Lung (tissue), 12 donors: Measurements from ENCODE around the gene SPSB3. TPM values are rescaled to one million over a fixed set of nuclear protein-coding genes. Genes with fewer than 3 reads are reported as not detected.

Experiments used
- ATAC-seq: fragments of 200-7000 bp; cut with Tn5 transposase; one replicate; pipeline ENCODE4 v1.9.1; 2020; ENCODE audit warnings: moderate number of reproducible peaks; ENCODE audit not compliant: insufficient read depth, low FRiP score
- DNase-seq, 3 donors: peaks; one replicate each; pipeline ENCODE4 v3.0.0-alpha.2; 2013 to 2017
- H3K27ac ChIP-seq, 2 donors: one replicate each; pipeline ENCODE4 v1.5.1; 2013; ENCODE audit warnings: mild to moderate bottlenecking in 2 of 2, moderate library complexity in 2 of 2, control low read depth in 1 of 2, inconsistent platforms in 1 of 2, low read depth in 1 of 2, low read length in 1 of 2
- H3K27me3 ChIP-seq, 3 donors: one replicate each; pipeline ENCODE4 v1.5.1; 2013; ENCODE audit warnings: low read length in 2 of 3; ENCODE audit not compliant: control insufficient read depth in 3 of 3, insufficient read depth in 3 of 3
- H3K36me3 ChIP-seq, 4 donors: one replicate each; pipeline ENCODE4 v1.5.1; 2013; ENCODE audit warnings: low read length in 4 of 4, mild to moderate bottlenecking in 1 of 4, moderate library complexity in 1 of 4; ENCODE audit not compliant: control insufficient read depth in 4 of 4, insufficient read depth in 4 of 4
- H3K4me1 ChIP-seq, 5 donors: one replicate each; pipeline ENCODE4 v1.5.1; 2013; ENCODE audit warnings: low read length in 5 of 5, mild to moderate bottlenecking in 2 of 5, moderate library complexity in 1 of 5; ENCODE audit not compliant: control insufficient read depth in 5 of 5, insufficient read depth in 5 of 5
- H3K4me3 ChIP-seq: one replicate; pipeline ENCODE4 v1.5.1; 2013; ENCODE audit warnings: mild to moderate bottlenecking, control low read depth, moderate library complexity
- H3K9ac ChIP-seq, 2 donors: one replicate each; pipeline ENCODE4 v1.5.1; 2013; ENCODE audit warnings: low read length in 2 of 2, control low read depth in 1 of 2; ENCODE audit not compliant: insufficient read depth in 1 of 2
- H3K9me3 ChIP-seq, 4 donors: one replicate each; pipeline ENCODE4 v1.5.1; 2013; ENCODE audit warnings: low read length in 3 of 4, mild to moderate bottlenecking in 1 of 4, moderate library complexity in 1 of 4; ENCODE audit not compliant: control insufficient read depth in 4 of 4, insufficient read depth in 3 of 4
- WGBS, 2 donors: extraction: QIAGEN DNeasy Blood & Tissue Kit; methylation state at CpG; one replicate each; pipeline ENCODE4 v1.1.7; 2013; 5-methylcytosine and 5-hydroxymethylcytosine counted together
- polyA plus RNA-seq, 2 donors: library from polyadenylated mRNA; stranded (reverse); fragments of 200-250 nt; gene quantifications; one replicate each; pipeline ENCODE4 v1.2.1, GENCODE V29; 2013
- total RNA-seq, 2 donors: library from RNA; depleted of rRNA in 1 of 2; stranded (reverse); fragments of >200 nt in 1 of 2; gene quantifications; one replicate each; pipeline ENCODE4 v1.2.1, GENCODE V29; 2014 to 2021
- TF ChIP-seq, protein P1 (sequence below): IDR thresholded peaks from 2 replicates; pipeline ENCODE4 v1.5.1; 2012; ENCODE audit warnings: mild to moderate bottlenecking; ENCODE audit errors: control extremely low read depth, extremely low read depth
- donor health status: control.
- donor health status: control.
- donor health status: Bipolar disorder and iron deficiency.
- donor health status: healthy.
- donor health status: DM: yes; HTN: yes; CAD: no.

The SPSB3 gene
- total and polyA plus RNA-seq, 4 donors: 39.8 to 76.1 (median 50.9) TPM

GRCh38 chr16:1757714-1758461 is 24.5 kb downstream of the SPSB3 start:
- 94 to 96% methylated on average over 37 of the region's 37 CpGs for WGBS, 2 donors
- H3K27ac ChIP-seq: no peak overlapping the region
- H3K4me3 ChIP-seq: no peak overlapping the region
- ATAC-seq (no peak), DNase-seq (no peak)
- no peaks in the 10 kb centered on the region for H3K27me3 ChIP-seq
- no peak overlapping the region for H3K9ac ChIP-seq
- TF ChIP-seq, protein P1, sequence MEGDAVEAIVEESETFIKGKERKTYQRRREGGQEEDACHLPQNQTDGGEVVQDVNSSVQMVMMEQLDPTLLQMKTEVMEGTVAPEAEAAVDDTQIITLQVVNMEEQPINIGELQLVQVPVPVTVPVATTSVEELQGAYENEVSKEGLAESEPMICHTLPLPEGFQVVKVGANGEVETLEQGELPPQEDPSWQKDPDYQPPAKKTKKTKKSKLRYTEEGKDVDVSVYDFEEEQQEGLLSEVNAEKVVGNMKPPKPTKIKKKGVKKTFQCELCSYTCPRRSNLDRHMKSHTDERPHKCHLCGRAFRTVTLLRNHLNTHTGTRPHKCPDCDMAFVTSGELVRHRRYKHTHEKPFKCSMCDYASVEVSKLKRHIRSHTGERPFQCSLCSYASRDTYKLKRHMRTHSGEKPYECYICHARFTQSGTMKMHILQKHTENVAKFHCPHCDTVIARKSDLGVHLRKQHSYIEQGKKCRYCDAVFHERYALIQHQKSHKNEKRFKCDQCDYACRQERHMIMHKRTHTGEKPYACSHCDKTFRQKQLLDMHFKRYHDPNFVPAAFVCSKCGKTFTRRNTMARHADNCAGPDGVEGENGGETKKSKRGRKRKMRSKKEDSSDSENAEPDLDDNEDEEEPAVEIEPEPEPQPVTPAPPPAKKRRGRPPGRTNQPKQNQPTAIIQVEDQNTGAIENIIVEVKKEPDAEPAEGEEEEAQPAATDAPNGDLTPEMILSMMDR: no peak
- no peaks in the 10 kb centered on the region for H3K4me1 ChIP-seq
- H3K36me3 ChIP-seq: peaks cover 0 to 46% (median 14%) of the 10 kb centered on the region in 4 donors
- no peaks in the 10 kb centered on the region for H3K9me3 ChIP-seq

- no peaks in the 10 kb centered on the region for H3K9me3 ChIP-seq
- H3K27ac ChIP-seq: no peak overlapping the region
- H3K27me3 ChIP-seq: no peaks in the 10 kb centered on the region
- H3K9ac ChIP-seq: no peak overlapping the region
- H3K4me3 ChIP-seq: no peak overlapping the region
- no peak for ATAC-seq
- H3K4me1 ChIP-seq: no peaks in the 10 kb centered on the region
- TF ChIP-seq, protein P1: no peak
- peaks cover 4 to 44% (median 23%) of the 10 kb centered on the region in 4 donors for H3K36me3 ChIP-seq
- 97% methylated on average over 12 of the region's 12 CpGs for WGBS, 2 donors
- no peak for DNase-seq
Measured at GRCh38 chr16:1754204-1754603, 28.2 kb downstream of the SPSB3 start.

DNA sequence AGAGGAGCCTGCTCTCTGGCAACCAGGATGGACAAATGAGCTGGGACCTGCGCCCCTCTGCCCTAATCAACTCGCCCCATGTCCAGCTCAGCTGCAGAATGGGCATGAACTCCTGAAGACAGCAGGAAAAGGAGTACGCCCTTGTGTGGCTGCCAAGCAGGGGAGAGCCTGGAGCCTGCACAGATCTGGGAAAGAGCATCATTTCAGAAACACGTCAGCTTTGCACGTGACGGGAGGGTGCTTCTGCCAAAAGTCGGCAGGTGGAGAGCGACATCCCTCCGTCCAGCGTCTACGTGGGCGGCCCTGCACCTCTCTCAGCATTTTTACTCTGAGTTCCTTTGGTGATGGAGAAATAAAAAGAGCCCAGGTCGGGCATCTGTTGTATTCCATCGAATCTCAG is 29.5 kb downstream of the SPSB3 start:
- Histone ChIP-seq H3K27me3 (no peaks in the 10 kb centered on the region), H3K9ac (no peak overlapping the region), H3K4me3 (no peak overlapping the region), H3K9me3 (no peaks in the 10 kb centered on the region), H3K27ac (no peak overlapping the region), H3K36me3 (peaks cover 4 to 50% (median 30%) of the 10 kb centered on the region in 4 donors), H3K4me1 (no peaks in the 10 kb centered on the region)
- DNase-seq: no peak
- 96 to 97% methylated on average over 14 of the region's 14 CpGs for WGBS, 2 donors
- TF ChIP-seq, protein P1: no peak
- no peak for ATAC-seq
